DND-41 (cell line): ENCODE measurements around the gene PMEPA1.

Source experiments
- ATAC-seq: fragments of 200-7000 bp; cut with Tn5 transposase; 3 replicates; pipeline ENCODE4 v1.9.1; 2021; ENCODE audit warnings: low read depth; ENCODE audit not compliant: insufficient read depth
- DNase-seq: peaks from one replicate; pipeline ENCODE4 v3.0.0-alpha.2; 2020
- H2AFZ ChIP-seq: 2 replicates; pipeline ENCODE4 v1.6.0; 2012; ENCODE audit warnings: low read depth, low read length
- H3K27ac ChIP-seq: 2 replicates; pipeline ENCODE4 v1.5.1; 2012; ENCODE audit warnings: low read length, inconsistent platforms
- H3K27me3 ChIP-seq: fragments of 200-600 bp; sonication (generic); 2 replicates; pipeline ENCODE4 v1.6.0; 2012; ENCODE audit warnings: low read length, mild to moderate bottlenecking, inconsistent platforms; ENCODE audit not compliant: insufficient read depth, poor library complexity
- H3K36me3 ChIP-seq: 2 replicates; pipeline ENCODE4 v1.5.1; 2012; ENCODE audit warnings: low read length, inconsistent platforms; ENCODE audit not compliant: insufficient read depth
- H3K4me1 ChIP-seq: 2 replicates; pipeline ENCODE4 v1.5.1; 2012; ENCODE audit warnings: mild to moderate bottlenecking, low read length; ENCODE audit not compliant: insufficient read depth
- H3K4me2 ChIP-seq: 2 replicates; pipeline ENCODE4 v1.6.0; 2012; ENCODE audit warnings: mild to moderate bottlenecking, moderate library complexity, low read length, inconsistent platforms; ENCODE audit not compliant: insufficient read depth
- H3K4me3 ChIP-seq, 2 experiments: fragments of 200-600 bp in 1 of 2; shearing (Covaris generic) in 1 of 2; 2 replicates each; pipeline ENCODE4 v1.5.1; 2012 to 2016; ENCODE audit warnings: inconsistent platforms in 2 of 2, low read length in 2 of 2, mild to moderate bottlenecking in 2 of 2, low read depth in 1 of 2, moderate library complexity in 1 of 2
- H3K79me2 ChIP-seq: 2 replicates; pipeline ENCODE4 v1.6.0; 2012; ENCODE audit warnings: low read length, inconsistent platforms; ENCODE audit not compliant: insufficient read depth
- H3K9ac ChIP-seq: 2 replicates; pipeline ENCODE4 v1.6.0; 2012; ENCODE audit warnings: low read depth, mild to moderate bottlenecking, inconsistent platforms, low read length, moderate library complexity
- H3K9me3 ChIP-seq: 2 replicates; pipeline ENCODE4 v1.5.1; 2012; ENCODE audit warnings: low read length, moderate library complexity, mild to moderate bottlenecking, inconsistent platforms; ENCODE audit not compliant: insufficient read depth, severe bottlenecking
- H4K20me1 ChIP-seq: 2 replicates; pipeline ENCODE4 v1.6.0; 2012; ENCODE audit warnings: low read length; ENCODE audit not compliant: insufficient read depth
- EZH2 ChIP-seq: IDR thresholded peaks from 3 replicates; pipeline ENCODE4 v1.6.1; 2012; ENCODE audit warnings: borderline replicate concordance, low read depth, mild to moderate bottlenecking, moderate library complexity, low read length, inconsistent platforms; ENCODE audit not compliant: severe bottlenecking
- TF ChIP-seq, protein P1 (sequence below): IDR thresholded peaks from 2 replicates; pipeline ENCODE4 v1.5.1; 2012; ENCODE audit warnings: borderline replicate concordance, low read length, moderate library complexity, mild to moderate bottlenecking; ENCODE audit not compliant: poor library complexity, severe bottlenecking; ENCODE audit errors: extremely low read depth

Gene PMEPA1

GRCh38 chr20:57728762-57729161, 18.9 kb upstream of the PMEPA1 start:
- H4K20me1 ChIP-seq: peaks cover 5% of the 10 kb centered on the region; the same call in 1 of the 2 replicates
- no peak for ATAC-seq
- DNase-seq: no peak
- no peak overlapping the region for H2AFZ ChIP-seq
- H3K36me3 ChIP-seq: no peaks in the 10 kb centered on the region
- no peaks in the 10 kb centered on the region for H3K9me3 ChIP-seq
- H3K4me1 ChIP-seq: no peaks in the 10 kb centered on the region
- H3K4me3 ChIP-seq: no peak overlapping the region
- TF ChIP-seq, protein P1, sequence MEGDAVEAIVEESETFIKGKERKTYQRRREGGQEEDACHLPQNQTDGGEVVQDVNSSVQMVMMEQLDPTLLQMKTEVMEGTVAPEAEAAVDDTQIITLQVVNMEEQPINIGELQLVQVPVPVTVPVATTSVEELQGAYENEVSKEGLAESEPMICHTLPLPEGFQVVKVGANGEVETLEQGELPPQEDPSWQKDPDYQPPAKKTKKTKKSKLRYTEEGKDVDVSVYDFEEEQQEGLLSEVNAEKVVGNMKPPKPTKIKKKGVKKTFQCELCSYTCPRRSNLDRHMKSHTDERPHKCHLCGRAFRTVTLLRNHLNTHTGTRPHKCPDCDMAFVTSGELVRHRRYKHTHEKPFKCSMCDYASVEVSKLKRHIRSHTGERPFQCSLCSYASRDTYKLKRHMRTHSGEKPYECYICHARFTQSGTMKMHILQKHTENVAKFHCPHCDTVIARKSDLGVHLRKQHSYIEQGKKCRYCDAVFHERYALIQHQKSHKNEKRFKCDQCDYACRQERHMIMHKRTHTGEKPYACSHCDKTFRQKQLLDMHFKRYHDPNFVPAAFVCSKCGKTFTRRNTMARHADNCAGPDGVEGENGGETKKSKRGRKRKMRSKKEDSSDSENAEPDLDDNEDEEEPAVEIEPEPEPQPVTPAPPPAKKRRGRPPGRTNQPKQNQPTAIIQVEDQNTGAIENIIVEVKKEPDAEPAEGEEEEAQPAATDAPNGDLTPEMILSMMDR: no peak
- TF ChIP-seq EZH2: no peak
- no peak overlapping the region for H3K4me2 ChIP-seq
- no peaks in the 10 kb centered on the region for H3K79me2 ChIP-seq
- peaks cover 27% of the 10 kb centered on the region for H3K27me3 ChIP-seq
- no peak overlapping the region for H3K27ac ChIP-seq
- no peak overlapping the region for H3K9ac ChIP-seq

DNA sequence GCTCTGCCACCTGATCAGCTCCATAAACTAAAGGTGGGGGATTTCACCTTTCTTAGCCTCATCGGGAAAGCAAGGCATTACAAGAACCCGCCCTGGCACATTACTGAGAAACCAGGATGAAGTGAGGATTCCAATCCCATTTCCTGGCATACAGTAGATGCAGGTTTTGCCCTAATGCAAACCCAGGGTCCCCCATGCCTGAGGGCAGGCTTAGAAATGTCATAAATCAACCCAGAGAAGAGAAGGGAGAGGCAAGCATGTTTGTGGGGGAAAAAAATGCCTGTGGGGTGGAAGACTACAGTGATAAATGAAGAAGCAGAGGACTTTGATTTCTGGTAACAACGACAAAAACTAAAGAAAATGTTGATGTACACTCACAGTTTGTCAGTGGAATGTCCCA, 18.0 kb upstream of the PMEPA1 start:
- Histone ChIP-seq H3K9me3 (no peaks in the 10 kb centered on the region), H3K27me3 (peaks cover 27% of the 10 kb centered on the region), H4K20me1 (peaks cover 2% of the 10 kb centered on the region; the same call in 1 of the 2 replicates), H2AFZ (no peak overlapping the region), H3K9ac (no peak overlapping the region), H3K4me1 (no peaks in the 10 kb centered on the region), H3K4me2 (no peak overlapping the region), H3K36me3 (no peaks in the 10 kb centered on the region), H3K27ac (no peak overlapping the region), H3K79me2 (no peaks in the 10 kb centered on the region), H3K4me3 (no peak overlapping the region)
- no peak for ATAC-seq
- TF ChIP-seq, protein P1: no peak
- TF ChIP-seq EZH2: no peak
- no peak for DNase-seq

DNA sequence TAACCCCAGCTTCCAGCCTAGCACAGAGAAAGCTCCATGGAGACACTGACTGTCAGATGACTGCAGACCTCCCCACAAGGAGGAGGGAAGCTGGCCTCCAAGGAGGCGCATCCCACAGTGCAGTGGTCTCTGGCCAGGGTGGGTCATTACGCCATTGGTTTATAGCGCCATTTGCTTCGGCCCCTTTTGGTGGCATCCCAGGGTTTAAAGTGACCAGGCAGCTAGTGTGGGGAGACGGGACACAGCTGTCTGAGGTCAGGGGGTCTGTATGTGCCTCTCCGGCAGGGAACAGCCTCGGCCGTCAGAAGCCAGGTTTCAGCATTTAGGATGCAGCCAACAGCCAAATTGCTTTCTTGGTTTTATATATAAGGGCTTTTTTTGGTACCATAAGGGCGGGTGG, 15.8 kb upstream of the PMEPA1 start:
- TF ChIP-seq EZH2: no peak
- TF ChIP-seq, protein P1: no peak
- no peak overlapping the region for H2AFZ ChIP-seq
- ATAC-seq (no peak), DNase-seq (no peak)
- H3K4me1 ChIP-seq: no peaks in the 10 kb centered on the region
- H3K27me3 ChIP-seq: peaks cover 18% of the 10 kb centered on the region
- no peaks in the 10 kb centered on the region for H3K36me3 ChIP-seq
- H3K79me2 ChIP-seq: no peaks in the 10 kb centered on the region
- H3K9me3 ChIP-seq: no peaks in the 10 kb centered on the region
- no peak overlapping the region for H3K4me3 ChIP-seq
- no peak overlapping the region for H3K9ac ChIP-seq
- peaks cover 2% of the 10 kb centered on the region; the same call in 1 of the 2 replicates for H4K20me1 ChIP-seq
- H3K27ac ChIP-seq: no peak overlapping the region
- no peak overlapping the region for H3K4me2 ChIP-seq
